Right kidney (tissue), 9 donors: ENCODE results near the gene COBLL1.

ENCODE experiments used
- DNase-seq: peaks from one replicate; pipeline ENCODE4 v3.0.0-alpha.2; 2016
- long read RNA-seq, 8 donors: transcript quantifications; one replicate each; lab custom pipeline, GENCODE V29; 2026

Gene COBLL1, protein sequence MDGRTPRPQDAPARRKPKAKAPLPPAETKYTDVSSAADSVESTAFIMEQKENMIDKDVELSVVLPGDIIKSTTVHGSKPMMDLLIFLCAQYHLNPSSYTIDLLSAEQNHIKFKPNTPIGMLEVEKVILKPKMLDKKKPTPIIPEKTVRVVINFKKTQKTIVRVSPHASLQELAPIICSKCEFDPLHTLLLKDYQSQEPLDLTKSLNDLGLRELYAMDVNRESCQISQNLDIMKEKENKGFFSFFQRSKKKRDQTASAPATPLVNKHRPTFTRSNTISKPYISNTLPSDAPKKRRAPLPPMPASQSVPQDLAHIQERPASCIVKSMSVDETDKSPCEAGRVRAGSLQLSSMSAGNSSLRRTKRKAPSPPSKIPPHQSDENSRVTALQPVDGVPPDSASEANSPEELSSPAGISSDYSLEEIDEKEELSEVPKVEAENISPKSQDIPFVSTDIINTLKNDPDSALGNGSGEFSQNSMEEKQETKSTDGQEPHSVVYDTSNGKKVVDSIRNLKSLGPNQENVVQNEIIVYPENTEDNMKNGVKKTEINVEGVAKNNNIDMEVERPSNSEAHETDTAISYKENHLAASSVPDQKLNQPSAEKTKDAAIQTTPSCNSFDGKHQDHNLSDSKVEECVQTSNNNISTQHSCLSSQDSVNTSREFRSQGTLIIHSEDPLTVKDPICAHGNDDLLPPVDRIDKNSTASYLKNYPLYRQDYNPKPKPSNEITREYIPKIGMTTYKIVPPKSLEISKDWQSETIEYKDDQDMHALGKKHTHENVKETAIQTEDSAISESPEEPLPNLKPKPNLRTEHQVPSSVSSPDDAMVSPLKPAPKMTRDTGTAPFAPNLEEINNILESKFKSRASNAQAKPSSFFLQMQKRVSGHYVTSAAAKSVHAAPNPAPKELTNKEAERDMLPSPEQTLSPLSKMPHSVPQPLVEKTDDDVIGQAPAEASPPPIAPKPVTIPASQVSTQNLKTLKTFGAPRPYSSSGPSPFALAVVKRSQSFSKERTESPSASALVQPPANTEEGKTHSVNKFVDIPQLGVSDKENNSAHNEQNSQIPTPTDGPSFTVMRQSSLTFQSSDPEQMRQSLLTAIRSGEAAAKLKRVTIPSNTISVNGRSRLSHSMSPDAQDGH
- long read RNA-seq, donor 1, full-length matches to known transcripts = 15 of 15 reads
- long read RNA-seq, donor 1, partial matches to known transcripts = 0 of 15 reads
- long read RNA-seq, donor 1, other reads (novel, unspliced or antisense) = 0 of 15 reads
- long read RNA-seq, donor 2, full-length matches to known transcripts = 9 of 20 reads
- long read RNA-seq, donor 2, partial matches to known transcripts = 11 of 20 reads
- long read RNA-seq, donor 2, other reads (novel, unspliced or antisense) = 0 of 20 reads
- long read RNA-seq, donor 3, full-length matches to known transcripts = 10 of 10 reads
- long read RNA-seq, donor 3, partial matches to known transcripts = 0 of 10 reads
- long read RNA-seq, donor 3, other reads (novel, unspliced or antisense) = 0 of 10 reads
- long read RNA-seq, donor 4, full-length matches to known transcripts = 21 of 21 reads
- long read RNA-seq, donor 4, partial matches to known transcripts = 0 of 21 reads
- long read RNA-seq, donor 4, other reads (novel, unspliced or antisense) = 0 of 21 reads
- long read RNA-seq, donor 5, full-length matches to known transcripts = 8 of 8 reads
- long read RNA-seq, donor 5, partial matches to known transcripts = 0 of 8 reads
- long read RNA-seq, donor 5, other reads (novel, unspliced or antisense) = 0 of 8 reads
- long read RNA-seq, donor 6, full-length matches to known transcripts = 33 of 33 reads
- long read RNA-seq, donor 6, partial matches to known transcripts = 0 of 33 reads
- long read RNA-seq, donor 6, other reads (novel, unspliced or antisense) = 0 of 33 reads
- long read RNA-seq, donor 7, full-length matches to known transcripts = 37 of 37 reads
- long read RNA-seq, donor 7, partial matches to known transcripts = 0 of 37 reads
- long read RNA-seq, donor 7, other reads (novel, unspliced or antisense) = 0 of 37 reads
- long read RNA-seq, donor 8, full-length matches to known transcripts = 16 of 16 reads
- long read RNA-seq, donor 8, partial matches to known transcripts = 0 of 16 reads
- long read RNA-seq, donor 8, other reads (novel, unspliced or antisense) = 0 of 16 reads

GRCh38 chr2:164841719-164842623 is at the start of gene COBLL1:
TSS of gene COBLL1 (minus strand) at chr2:164841823. CDS start at chr2:164841196, 627 bp downstream.
- peak; percentile 96 for DNase-seq

DNA sequence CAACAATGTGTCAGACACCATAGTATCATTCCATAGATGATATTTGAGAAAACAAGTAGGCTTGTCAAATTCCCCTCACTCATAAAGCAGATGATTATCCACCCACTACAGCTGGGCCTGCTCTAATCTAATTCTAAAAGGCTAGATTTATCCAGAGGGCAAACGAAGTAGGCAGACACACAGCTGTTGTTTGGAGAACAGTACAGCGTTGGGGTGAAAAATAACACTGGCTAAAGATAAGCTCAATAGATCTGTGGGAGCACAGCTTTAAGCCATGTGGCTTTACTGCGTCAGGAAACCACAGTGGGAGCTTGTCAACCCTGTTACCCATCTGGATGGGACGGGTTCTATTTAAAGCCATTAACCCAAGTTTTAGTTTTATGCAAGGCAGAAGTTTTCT is 48.9 kb upstream of the COBLL1 start:
- DNase-seq = no peak

DNA sequence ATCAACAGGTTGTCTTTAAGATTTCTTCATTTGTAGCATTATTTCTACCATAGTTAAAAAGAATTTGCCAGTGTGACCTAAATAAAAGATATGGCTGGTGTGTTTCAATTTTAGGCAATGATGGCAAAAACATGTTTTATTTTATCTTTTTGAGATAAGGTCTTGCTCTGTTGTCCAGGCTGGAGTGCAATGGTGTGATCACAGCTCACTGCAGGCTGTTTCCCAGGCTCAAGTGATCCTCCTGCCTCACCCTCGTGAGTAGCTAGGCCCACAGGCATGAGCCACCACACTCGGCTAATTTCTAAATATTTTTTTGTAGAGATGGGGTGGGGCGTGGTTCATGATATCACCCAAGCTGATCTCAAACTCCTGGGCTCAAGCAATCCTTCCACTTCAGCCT is 47.0 kb upstream of the COBLL1 start:
- DNase-seq = no peak

GRCh38 chr2:164887434-164888144 is 46.0 kb upstream of the COBLL1 start:
- DNase-seq = no peak

DNA sequence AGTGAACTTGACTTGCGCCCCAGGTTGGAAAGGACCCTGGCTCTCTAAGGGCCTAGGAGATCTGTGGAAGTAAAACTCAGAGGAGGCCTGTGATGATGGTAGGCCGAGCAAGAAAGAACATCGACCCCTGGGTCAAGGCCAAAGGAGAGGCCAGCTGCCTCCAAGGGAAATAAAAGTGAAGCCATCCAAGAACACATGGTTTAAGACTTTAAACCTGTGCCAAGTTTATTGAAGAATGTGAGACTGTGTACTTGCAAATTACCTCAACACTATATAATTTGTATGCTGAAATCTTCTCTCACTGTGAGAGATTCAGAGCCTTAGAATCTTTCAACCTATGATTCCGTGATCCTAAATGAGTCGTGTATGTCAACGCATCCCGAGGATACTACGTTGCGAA is 40.7 kb upstream of the COBLL1 start:
- no peak for DNase-seq

- DNase-seq = no peak
Observed at GRCh38 chr2:164881524-164881923, 39.9 kb upstream of the COBLL1 start.

GRCh38 chr2:164879901-164880535 is 38.4 kb upstream of the COBLL1 start:
- no peak for DNase-seq

GRCh38 chr2:164877927-164878326 is 36.3 kb upstream of the COBLL1 start:
- no peak for DNase-seq

DNA sequence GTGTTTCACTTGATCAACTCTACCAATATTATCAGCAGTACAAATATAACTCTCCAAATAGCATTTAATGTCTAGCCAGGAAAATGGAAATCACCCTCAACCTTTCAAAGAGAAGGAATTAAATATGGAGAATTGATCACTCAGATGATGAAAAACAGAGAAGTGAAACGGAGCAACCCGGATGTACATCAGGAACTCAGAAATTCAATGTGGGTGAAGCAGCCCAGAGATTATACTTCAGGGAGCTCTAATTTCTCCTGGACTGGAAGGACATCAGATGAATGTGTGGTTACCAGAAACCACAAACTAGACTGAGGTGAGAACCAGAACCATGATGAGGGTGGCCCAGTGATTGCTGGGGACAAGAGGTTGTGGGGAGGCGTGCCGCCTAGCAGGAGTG is 35.5 kb upstream of the COBLL1 start:
- DNase-seq = no peak

GRCh38 chr2:164875334-164876205 is 33.9 kb upstream of the COBLL1 start:
- DNase-seq = no peak

GRCh38 chr2:164873210-164873908 is 31.7 kb upstream of the COBLL1 start:
- DNase-seq = no peak

- no peak for DNase-seq
Observed at GRCh38 chr2:164871404-164871803, 29.8 kb upstream of the COBLL1 start.

- DNase-seq = no peak
Observed at GRCh38 chr2:164869420-164869772, 27.8 kb upstream of the COBLL1 start.

DNA sequence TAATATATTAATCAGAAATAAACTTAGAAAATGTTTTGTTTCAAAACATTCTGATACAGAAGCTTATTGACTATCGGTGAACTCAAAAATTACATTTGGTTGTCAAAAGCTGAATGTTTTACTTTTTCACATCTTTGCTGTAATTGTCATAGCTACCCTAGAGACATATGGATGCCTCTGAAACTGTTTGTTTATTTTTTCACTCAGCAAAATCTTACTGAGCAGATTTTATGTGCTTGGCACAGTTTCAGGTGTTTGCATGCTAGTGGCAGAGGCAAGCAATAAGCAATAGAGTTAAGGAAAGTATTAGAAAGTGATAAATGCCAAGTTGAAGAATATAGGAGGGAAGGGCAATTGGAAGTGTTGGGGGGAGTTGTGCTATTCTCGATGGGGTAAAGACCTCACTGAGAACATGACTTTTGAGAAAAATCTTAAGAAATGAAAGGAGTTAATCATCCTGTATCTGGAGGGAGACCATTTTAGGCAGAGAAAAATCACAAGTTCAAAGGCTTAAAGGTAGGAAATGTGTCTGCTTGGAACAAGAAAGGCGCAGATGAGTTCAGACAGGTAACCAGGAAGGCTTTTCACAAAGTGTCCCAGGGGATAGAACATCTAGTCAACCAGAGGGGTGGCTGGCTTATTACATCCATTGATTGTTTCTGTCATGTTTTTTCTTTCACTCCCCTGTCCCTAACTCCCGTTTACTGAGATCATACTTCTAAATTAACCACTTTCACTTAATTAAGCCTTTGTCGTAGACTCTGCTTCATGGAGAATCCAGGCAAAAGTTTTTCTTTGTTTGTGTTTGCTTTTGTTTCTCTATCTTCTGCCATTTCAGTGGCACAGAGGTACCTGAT is 27.2 kb upstream of the COBLL1 start:
- no peak for DNase-seq

- no peak for DNase-seq
Observed at GRCh38 chr2:164867779-164868397, 26.3 kb upstream of the COBLL1 start.
